Panc1 (cell line): Measurements from ENCODE around the gene FARP1. TPM values are rescaled to one million over a fixed set of nuclear protein-coding genes. Genes with fewer than 3 reads are reported as not detected.

Experiments
- ATAC-seq: fragments of 200-7000 bp; cut with Tn5 transposase; 2 replicates; pipeline ENCODE4 v1.9.1; 2020; ENCODE audit warnings: mild to moderate bottlenecking, moderate library complexity
- BruUV-seq: library from RNA; stranded (reverse); fragments of 400-500 nt; replicated peaks from 2 replicates; lab custom pipeline; 2021; lab: Mats Ljungman, UMichigan
- CTCF ChIA-PET: fragments of 300-600 bp; sonication (Branson Sonifier 250); formaldehyde crosslinking; loops from one replicate; lab custom pipeline; 2022; ENCODE audit warnings: antibody characterized with exemption; lab: Charles Lee
- POLR2A ChIA-PET: fragments of 300-600 bp; sonication (Branson Sonifier 250); formaldehyde crosslinking; loops from one replicate; lab custom pipeline; 2022; ENCODE audit warnings: antibody characterized with exemption; lab: Charles Lee
- DNase-seq: peaks from one replicate; pipeline ENCODE4 v3.0.0-alpha.2; 2010; ENCODE audit warnings: low read depth, low spot score
- H3K27ac ChIP-seq: 2 replicates; pipeline ENCODE4 v1.5.1; 2011; ENCODE audit warnings: mild to moderate bottlenecking, low read length, inconsistent platforms
- H3K27me3 ChIP-seq: fragments of 200-500 bp; sonication (Bioruptor generic); 2 replicates; pipeline ENCODE4 v1.6.0; 2014; ENCODE audit warnings: low read length, inconsistent platforms; ENCODE audit not compliant: control insufficient read depth, insufficient read depth
- H3K36me3 ChIP-seq: fragments of 200-500 bp; sonication (Bioruptor generic); 2 replicates; pipeline ENCODE4 v1.5.1; 2014; ENCODE audit warnings: inconsistent platforms, mild to moderate bottlenecking, low read length, moderate library complexity; ENCODE audit not compliant: control insufficient read depth, insufficient read depth
- H3K4me1 ChIP-seq: 2 replicates; pipeline ENCODE4 v1.5.1; 2011; ENCODE audit warnings: inconsistent platforms, mild to moderate bottlenecking, low read length, moderate library complexity; ENCODE audit not compliant: control insufficient read depth, insufficient read depth
- H3K4me3 ChIP-seq, 2 experiments: 2 replicates each; pipeline ENCODE4 v1.5.1; 2011 to 2012; ENCODE audit warnings: low read depth in 2 of 2, low read length in 2 of 2, mild to moderate bottlenecking in 2 of 2, inconsistent platforms in 1 of 2, moderate library complexity in 1 of 2
- H3K9me3 ChIP-seq: fragments of 200-500 bp; sonication (Bioruptor generic); 2 replicates; pipeline ENCODE4 v1.5.1; 2014; ENCODE audit warnings: low read depth, mild to moderate bottlenecking, inconsistent platforms, low read length, moderate library complexity; ENCODE audit not compliant: control insufficient read depth, insufficient read depth
- CTCF ChIP-seq: fragments of 450-650 bp; IDR thresholded peaks from 2 replicates; pipeline ENCODE4 v1.5.1; 2017; ENCODE audit warnings: mild to moderate bottlenecking
- POLR2AphosphoS5 ChIP-seq: IDR thresholded peaks from 2 replicates; pipeline ENCODE4 v1.6.1; 2012; ENCODE audit warnings: mild to moderate bottlenecking, low read depth, low read length, moderate library complexity
- REST ChIP-seq, 2 experiments: IDR thresholded peaks; 2 replicates each; pipeline ENCODE4 v1.6.1; 2011 to 2012; ENCODE audit warnings: low read depth in 2 of 2, control low read depth in 1 of 2, low read length in 1 of 2, mild to moderate bottlenecking in 1 of 2, moderate library complexity in 1 of 2; ENCODE audit not compliant: insufficient read depth in 1 of 2
- SIN3A ChIP-seq: IDR thresholded peaks from 2 replicates; pipeline ENCODE4 v1.6.1; 2012; ENCODE audit warnings: low read depth, mild to moderate bottlenecking, low read length, moderate library complexity, borderline replicate concordance; ENCODE audit not compliant: insufficient read depth
- TCF7L2 ChIP-seq: IDR thresholded peaks from 2 replicates; pipeline ENCODE4 v1.6.1; 2011; ENCODE audit warnings: mild to moderate bottlenecking, low read depth, low read length, inconsistent platforms
- in situ Hi-C: cut with HindIII; loops from 2 replicates; pipeline ENCODE4 v1.10.0; 2016; ENCODE audit warnings: low sequenced_read_pairs, low pct_unique_long_range_greater_than_20kb
- intact Hi-C: fragments of 100-400 bp; cut with micrococcal nuclease; formaldehyde crosslinking; loops from one replicate; pipeline ENCODE4 v1.10.0; 2022; ENCODE audit not compliant: unreplicated experiment
- total RNA-seq: library from RNA; stranded (reverse); gene quantifications from one replicate; pipeline ENCODE4 v1.2.1, GENCODE V29; 2021; ENCODE audit not compliant: unreplicated experiment

Gene FARP1
- total RNA-seq, 1 experiment from 2014 or later: 61.9 TPM

- ChIA-PET POLR2A (no interaction called here), CTCF (interaction anchor here (0.7 kb wide), 1 partner anchor 165 kb away, joined by 4 read pairs; no protein-coding TSS in a partner anchor)
- no peak for ATAC-seq
- TF ChIP-seq POLR2AphosphoS5 (no peak), REST (IDR thresholded peaks at IDR 0.05; ENCODE audit: insufficient read depth in 1 of 2, low read depth in 2 of 2, low read length in 1 of 2) (no peak), TCF7L2 (no peak), SIN3A (no peak), CTCF (no peak)
- intact Hi-C loops (no loop called here), in situ Hi-C loops (no loop called here)
- BruUV-seq: no TSS peak
- no peak for DNase-seq
- H3K27ac ChIP-seq: no peak overlapping the region
- H3K36me3 ChIP-seq: no peaks in the 10 kb centered on the region
- no peaks in the 10 kb centered on the region for H3K9me3 ChIP-seq
- H3K4me1 ChIP-seq: no peaks in the 10 kb centered on the region; the same call in 1 of the 2 replicates
- H3K27me3 ChIP-seq: no peaks in the 10 kb centered on the region
- no peak overlapping the region for H3K4me3 ChIP-seq
Observed at GRCh38 chr13:98490195-98490836, 347.4 kb downstream of the FARP1 start.

DNA sequence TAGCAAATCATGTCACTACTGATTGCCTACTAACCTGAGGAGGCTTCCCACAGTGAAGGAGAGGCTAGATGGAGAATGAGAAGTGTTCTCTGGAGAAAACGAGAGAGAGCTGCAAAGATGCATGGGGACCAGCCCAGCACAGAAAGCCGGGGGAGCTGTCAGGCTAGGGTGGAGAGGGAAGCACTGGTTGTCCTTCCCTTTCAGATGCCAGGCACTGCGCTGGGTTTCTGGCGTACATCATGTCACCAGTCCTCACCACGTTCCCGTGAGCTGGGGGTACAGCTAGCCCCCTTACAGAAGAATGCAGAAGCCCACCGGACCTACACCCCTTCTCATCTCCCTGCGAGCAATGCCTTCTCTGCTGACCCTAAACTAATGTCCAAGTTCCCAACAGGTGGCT lies 348.0 kb downstream of the FARP1 start:
- H3K27ac ChIP-seq: no peak overlapping the region
- POLR2A ChIA-PET: interaction anchor here (0.7 kb wide), 1 partner anchor 55 kb away, joined by 6 read pairs; no protein-coding TSS in a partner anchor
- no peaks in the 10 kb centered on the region for H3K27me3 ChIP-seq
- TF ChIP-seq POLR2AphosphoS5 (no peak), TCF7L2 (no peak)
- in situ Hi-C loops (no loop called here), intact Hi-C loops (no loop called here)
- no peaks in the 10 kb centered on the region for H3K4me1 ChIP-seq
- DNase-seq (no peak), ATAC-seq (no peak)
- no TSS peak for BruUV-seq
- no peaks in the 10 kb centered on the region for H3K9me3 ChIP-seq
- no peak overlapping the region for H3K4me3 ChIP-seq
- H3K36me3 ChIP-seq: no peaks in the 10 kb centered on the region
- CTCF ChIA-PET: interaction anchor here (0.7 kb wide), 1 partner anchor 164 kb away, joined by 4 read pairs; no protein-coding TSS in a partner anchor

DNA sequence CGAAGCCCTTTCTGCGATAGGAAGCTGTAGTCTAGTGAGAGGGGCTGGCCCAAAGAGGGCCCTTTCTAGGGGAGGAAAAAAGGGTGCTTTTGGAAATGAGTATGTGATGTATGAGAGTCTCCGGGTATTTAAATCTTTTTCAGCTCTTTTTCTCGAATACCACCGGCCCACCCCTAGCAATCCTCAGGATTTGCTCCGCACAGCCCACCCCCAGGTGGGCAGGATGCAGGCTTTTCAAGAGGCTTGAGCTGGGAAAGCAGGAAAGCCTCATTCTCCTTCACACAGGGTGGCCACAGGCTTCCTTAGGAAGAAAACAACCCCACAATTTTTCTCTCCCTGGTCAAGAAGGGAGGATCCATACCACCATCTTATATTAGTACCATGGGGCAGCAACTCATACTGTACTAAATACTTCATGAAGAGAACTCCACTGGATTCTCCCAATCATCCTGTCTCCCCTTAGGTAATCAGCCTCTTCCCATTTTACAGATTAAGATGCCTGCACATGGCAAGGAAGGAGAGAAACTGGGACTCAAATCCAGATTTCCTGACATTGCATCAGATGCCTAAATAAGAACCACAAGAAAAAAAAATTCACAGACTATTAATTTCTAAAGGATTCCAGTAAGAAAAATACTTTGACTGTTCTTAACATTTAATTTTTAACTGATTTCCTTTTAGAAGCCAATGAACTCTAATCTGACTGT lies 349.6 kb downstream of the FARP1 start:
- H3K27ac ChIP-seq: peak overlapping the region; percentile 39; the same call in 1 of the 2 replicates
- H3K27me3 ChIP-seq: no peaks in the 10 kb centered on the region
- intact Hi-C loops (no loop called here), in situ Hi-C loops (no loop called here)
- TF ChIP-seq TCF7L2 (no peak), SIN3A (no peak), REST (IDR thresholded peaks at IDR 0.05; ENCODE audit: insufficient read depth in 1 of 2, low read depth in 2 of 2, low read length in 1 of 2) (no peak), POLR2AphosphoS5 (no peak), CTCF (no peak)
- ChIA-PET POLR2A (no interaction called here), CTCF (no interaction called here)
- no peak for ATAC-seq
- no peaks in the 10 kb centered on the region for H3K36me3 ChIP-seq
- BruUV-seq: no TSS peak
- DNase-seq: no peak
- H3K4me1 ChIP-seq: no peaks in the 10 kb centered on the region
- H3K9me3 ChIP-seq: no peaks in the 10 kb centered on the region
- no peak overlapping the region for H3K4me3 ChIP-seq
